Hepatocyte (in vitro differentiated cells): Measurements from ENCODE around the gene QDPR.

Source experiments
- CTCF ChIP-seq: fragments of 200-600 bp; sonication (generic); IDR thresholded peaks from 2 replicates; pipeline ENCODE4 v1.5.1; 2016; ENCODE audit warnings: antibody characterized with exemption, mild to moderate bottlenecking; ENCODE audit not compliant: poor library complexity
- EZH2 ChIP-seq: fragments of 200-600 bp; sonication (generic); IDR thresholded peaks from 2 replicates; pipeline ENCODE4 v1.6.1; 2016; ENCODE audit warnings: antibody characterized with exemption, mild to moderate bottlenecking, borderline replicate concordance

GRCh38 chr4:17511950-17512795, at the start of gene QDPR:
- no peak for TF ChIP-seq CTCF
- TF ChIP-seq EZH2, result no peak
